SK-N-SH (cell line): ENCODE measurements around the gene STH. TPM values are rescaled to one million over a fixed set of nuclear protein-coding genes. Genes with fewer than 3 reads are reported as not detected.

Experiments used
- CTCF ChIA-PET: fragments of 300-600, 350-600 bp; formaldehyde crosslinking; extraction: SDS; loops from one replicate; lab custom pipeline; 2021; lab: Yijun Ruan, JAX
- POLR2A ChIA-PET: fragments of 350-600 bp; sonication (Branson Sonifier 250); formaldehyde crosslinking; extraction: SDS; loops from one replicate; lab custom pipeline; 2020; ENCODE audit warnings: antibody characterized with exemption, inconsistent platforms; lab: Yijun Ruan, JAX
- DNase-seq: peaks from one replicate; pipeline ENCODE4 v3.0.0; 2012
- H2AFZ ChIP-seq: fragments of 200-600 bp; sonication (generic); 2 replicates; pipeline ENCODE4 v1.8.1; 2016; ENCODE audit warnings: antibody characterized with exemption, mild to moderate bottlenecking, low read depth
- H3F3A ChIP-seq: fragments of 200-600 bp; sonication (generic); replicated peaks from 2 replicates; pipeline ENCODE3; 2016; ENCODE audit warnings: antibody characterized with exemption, mild to moderate bottlenecking; ENCODE audit not compliant: insufficient read depth
- H3K27ac ChIP-seq, 2 experiments: fragments of 200-500 bp in 1 of 2; fragments of 200-600 bp in 1 of 2; sonication (Bioruptor generic) in 1 of 2; sonication (generic), shearing (Covaris generic) in 1 of 2; 2 replicates each; pipeline versions ENCODE4 v1.5.1 to v1.6.1; 2014 to 2016; ENCODE audit warnings: low read depth in 2 of 2, inconsistent platforms in 1 of 2, low read length in 1 of 2, mild to moderate bottlenecking in 1 of 2, mixed read lengths in 1 of 2
- H3K27me3 ChIP-seq: fragments of 200-600 bp; sonication (generic), shearing (Covaris generic); 2 replicates; pipeline ENCODE4 v1.6.1; 2016; ENCODE audit warnings: mixed run types; ENCODE audit not compliant: insufficient read depth
- H3K36me3 ChIP-seq, 2 experiments: fragments of 200-500 bp in 1 of 2; fragments of 200-600 bp in 1 of 2; sonication (Bioruptor generic) in 1 of 2; sonication (generic) in 1 of 2; replicated peaks in 1 of 2; 2 replicates each; pipeline versions ENCODE3 to v1.5.1; 2014 to 2016; ENCODE audit warnings: low read length in 1 of 2, mild to moderate bottlenecking in 1 of 2; ENCODE audit not compliant: insufficient read depth in 2 of 2, control insufficient read depth in 1 of 2
- H3K4me1 ChIP-seq, 2 experiments: fragments of 200-500 bp in 1 of 2; fragments of 200-600 bp in 1 of 2; sonication (Bioruptor generic) in 1 of 2; sonication (generic), shearing (Covaris generic) in 1 of 2; 2 replicates each; pipeline versions ENCODE4 v1.5.1 to v1.6.1; 2014 to 2016; ENCODE audit warnings: low read depth in 1 of 2, low read length in 1 of 2, mixed run types in 1 of 2; ENCODE audit not compliant: insufficient read depth in 2 of 2, control insufficient read depth in 1 of 2
- H3K4me2 ChIP-seq: fragments of 200-600 bp; sonication (generic), shearing (Covaris generic); 2 replicates; pipeline ENCODE4 v1.6.1; 2017; ENCODE audit warnings: mixed run types
- H3K4me3 ChIP-seq, 2 experiments: fragments of 200-500 bp in 1 of 2; fragments of 200-600 bp in 1 of 2; sonication (Bioruptor generic) in 1 of 2; sonication (generic), shearing (Covaris generic) in 1 of 2; 2 replicates each; pipeline versions ENCODE4 v1.5.1 to v1.8.1; 2014 to 2016; ENCODE audit warnings: low read depth in 2 of 2, inconsistent platforms in 1 of 2, low read length in 1 of 2, mild to moderate bottlenecking in 1 of 2, mixed read lengths in 1 of 2, moderate library complexity in 1 of 2
- H3K79me2 ChIP-seq: fragments of 200-600 bp; sonication (generic); 2 replicates; pipeline ENCODE4 v1.8.1; 2017; ENCODE audit warnings: mild to moderate bottlenecking; ENCODE audit not compliant: insufficient read depth
- H3K9ac ChIP-seq: fragments of 200-600 bp; sonication (generic); 2 replicates; pipeline ENCODE4 v1.6.1; 2017; ENCODE audit warnings: mixed run types
- H3K9me2 ChIP-seq: fragments of 200-600 bp; sonication (generic); 2 replicates; pipeline ENCODE4 v1.6.1; 2017; ENCODE audit warnings: mixed run types
- H3K9me3 ChIP-seq: fragments of 200-600 bp; sonication (generic); 2 replicates; pipeline ENCODE4 v1.6.1; 2017; ENCODE audit warnings: mixed run types, mild to moderate bottlenecking, moderate library complexity
- H4K20me1 ChIP-seq: fragments of 200-600 bp; sonication (generic); 2 replicates; pipeline ENCODE4 v1.6.1; 2017; ENCODE audit warnings: mild to moderate bottlenecking, mixed run types; ENCODE audit not compliant: insufficient read depth
- ELF1 ChIP-seq: IDR thresholded peaks from 2 replicates; pipeline ENCODE4 v1.4.0; 2012
- EZH2phosphoT487 ChIP-seq: fragments of 200-600 bp; sonication (generic); IDR thresholded peaks from 2 replicates; pipeline ENCODE4 v1.6.1; 2017; ENCODE audit warnings: low read depth, mixed run types, mild to moderate bottlenecking, antibody characterized with exemption, moderate library complexity, borderline replicate concordance
- FOXJ3 ChIP-seq: sonication (generic); formaldehyde crosslinking; IDR thresholded peaks from 2 replicates; pipeline ENCODE4 v1.5.1; 2020; ENCODE audit warnings: mild to moderate bottlenecking, missing genetic modification reagents
- GABPA ChIP-seq: IDR thresholded peaks from 2 replicates; pipeline ENCODE4 v1.4.0; 2012; ENCODE audit warnings: low read depth, mild to moderate bottlenecking
- JUND ChIP-seq: IDR thresholded peaks from 2 replicates; pipeline ENCODE4 v1.4.0; 2012
- MXI1 ChIP-seq: IDR thresholded peaks from 2 replicates; pipeline ENCODE4 v1.6.1; 2012; ENCODE audit warnings: mild to moderate bottlenecking, low read depth, low read length, improper control_type of control experiment
- POLR2AphosphoS5 ChIP-seq: IDR thresholded peaks from 2 replicates; pipeline ENCODE4 v1.6.1; 2012; ENCODE audit warnings: low read depth, low read length
- RCOR1 ChIP-seq: fragments of 150-350 bp; IDR thresholded peaks from 2 replicates; pipeline ENCODE4 v1.6.1; 2017; ENCODE audit warnings: antibody characterized with exemption, low read length
- RFX5 ChIP-seq: IDR thresholded peaks from 2 replicates; pipeline ENCODE4 v1.6.1; 2012; ENCODE audit warnings: mild to moderate bottlenecking, improper control_type of control experiment, low read length
- RXRA ChIP-seq: IDR thresholded peaks from 2 replicates; pipeline ENCODE4 v1.4.0; 2012; ENCODE audit warnings: low read depth, mild to moderate bottlenecking, borderline replicate concordance
- TCF12 ChIP-seq: IDR thresholded peaks from 2 replicates; pipeline ENCODE4 v1.4.0; 2012
- TEAD4 ChIP-seq: IDR thresholded peaks from 2 replicates; pipeline ENCODE4 v1.4.0; 2012; ENCODE audit warnings: mild to moderate bottlenecking, borderline replicate concordance; ENCODE audit not compliant: insufficient read depth
- WGBS: methylation state at CpG from one replicate; pipeline ENCODE4 v1.1.6; 2017; ENCODE audit warnings: low lambda C conversion rate; 5-methylcytosine and 5-hydroxymethylcytosine counted together
- polyA plus RNA-seq, 3 experiments: library from polyadenylated mRNA; depleted of rRNA; stranded (reverse); fragments of >200 nt; gene quantifications; 2 replicates each; pipeline ENCODE4 v1.2.3, GENCODE V29; 2012
- TF ChIP-seq, protein P1 (sequence below): IDR thresholded peaks from 2 replicates; pipeline ENCODE4 v1.6.1; 2012; ENCODE audit warnings: mild to moderate bottlenecking, low read depth, low read length, moderate library complexity
- TF ChIP-seq, protein P2 (sequence below): IDR thresholded peaks from 2 replicates; pipeline ENCODE4; 2012
- TF ChIP-seq, protein P3 (sequence below): fragments of 200-600 bp; sonication (generic); IDR thresholded peaks from 2 replicates; pipeline ENCODE4 v1.6.1; 2017; ENCODE audit warnings: antibody characterized with exemption, mild to moderate bottlenecking, moderate library complexity
- TF ChIP-seq, protein P4 (sequence below): fragments of 150-350 bp; IDR thresholded peaks from 2 replicates; pipeline ENCODE4 v1.6.1; 2016; ENCODE audit warnings: mild to moderate bottlenecking, low read depth, low read length

Gene STH
- polyA plus RNA-seq, 1 of the 3 experiments (the other 2 are of a cell fraction): not detected

DNA sequence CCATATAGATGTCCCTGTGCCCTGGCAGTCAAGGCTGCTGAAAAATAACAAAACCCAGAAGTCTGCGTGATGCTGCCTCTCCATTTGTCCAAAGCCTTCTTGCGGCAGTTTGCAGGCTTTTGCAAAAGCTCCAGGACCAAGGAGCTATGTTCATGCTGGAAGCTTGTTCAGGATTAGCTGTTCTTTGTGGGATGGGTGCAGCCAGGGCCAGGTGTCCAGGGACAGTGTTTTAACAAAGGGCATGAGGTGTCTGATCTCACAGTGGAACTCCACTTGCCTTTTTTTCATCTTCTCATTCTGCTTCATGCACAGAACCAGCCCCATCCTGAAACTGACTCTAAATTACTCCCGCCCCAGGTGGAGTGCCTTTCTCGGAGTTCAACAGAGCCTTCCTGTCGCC lies 31.7 kb upstream of the STH start (continued):
- TF ChIP-seq FOXJ3: no peak
- no peak for TF ChIP-seq JUND
- no peak for TF ChIP-seq RFX5

DNA sequence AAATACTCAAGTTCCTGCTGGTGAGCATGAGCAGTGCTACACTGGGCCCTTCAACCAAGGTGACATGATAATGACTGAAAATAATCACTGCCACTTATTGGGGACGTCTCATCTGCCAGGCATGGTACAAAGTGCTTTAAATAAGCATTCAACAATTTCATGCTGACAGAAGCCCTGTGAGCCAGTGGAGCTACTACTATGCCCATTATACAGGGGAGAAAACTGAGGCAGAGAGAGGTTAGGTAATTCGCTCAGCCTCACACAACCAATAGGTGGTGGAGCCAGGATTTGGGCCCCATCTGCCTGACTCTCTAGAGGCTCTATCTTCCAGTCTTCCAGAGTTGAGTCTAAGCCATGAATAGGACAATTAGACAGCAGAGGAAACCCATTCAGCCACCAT lies 30.3 kb upstream of the STH start:
- Histone ChIP-seq H2AFZ (no peak overlapping the region), H3K36me3 (no peaks in the 10 kb centered on the region), H3K4me3 (no peak overlapping the region), H3F3A (no peaks in the 10 kb centered on the region), H3K79me2 (no peaks in the 10 kb centered on the region), H3K9ac (no peak overlapping the region), H3K4me2 (no peak overlapping the region), H3K4me1 (no peaks in the 10 kb centered on the region; a peak in 1 of 4 replicates), H3K27me3 (peaks cover 37% of the 10 kb centered on the region), H3K9me3 (no peaks in the 10 kb centered on the region), H3K27ac (no peak overlapping the region), H4K20me1 (no peaks in the 10 kb centered on the region), H3K9me2 (no peaks in the 10 kb centered on the region)
- no peak for DNase-seq
- ChIA-PET CTCF (interaction anchor here (1.1 to 1.3 kb wide), 2 partner anchors 22 to 74 kb away, joined by 3 read pairs; partner anchors contain the start of gene MAPT), POLR2A (no interaction called here)
- 10% methylated on average over 2 of the region's 2 CpGs for WGBS
- TF ChIP-seq RXRA: no peak
- TF ChIP-seq, protein P1, sequence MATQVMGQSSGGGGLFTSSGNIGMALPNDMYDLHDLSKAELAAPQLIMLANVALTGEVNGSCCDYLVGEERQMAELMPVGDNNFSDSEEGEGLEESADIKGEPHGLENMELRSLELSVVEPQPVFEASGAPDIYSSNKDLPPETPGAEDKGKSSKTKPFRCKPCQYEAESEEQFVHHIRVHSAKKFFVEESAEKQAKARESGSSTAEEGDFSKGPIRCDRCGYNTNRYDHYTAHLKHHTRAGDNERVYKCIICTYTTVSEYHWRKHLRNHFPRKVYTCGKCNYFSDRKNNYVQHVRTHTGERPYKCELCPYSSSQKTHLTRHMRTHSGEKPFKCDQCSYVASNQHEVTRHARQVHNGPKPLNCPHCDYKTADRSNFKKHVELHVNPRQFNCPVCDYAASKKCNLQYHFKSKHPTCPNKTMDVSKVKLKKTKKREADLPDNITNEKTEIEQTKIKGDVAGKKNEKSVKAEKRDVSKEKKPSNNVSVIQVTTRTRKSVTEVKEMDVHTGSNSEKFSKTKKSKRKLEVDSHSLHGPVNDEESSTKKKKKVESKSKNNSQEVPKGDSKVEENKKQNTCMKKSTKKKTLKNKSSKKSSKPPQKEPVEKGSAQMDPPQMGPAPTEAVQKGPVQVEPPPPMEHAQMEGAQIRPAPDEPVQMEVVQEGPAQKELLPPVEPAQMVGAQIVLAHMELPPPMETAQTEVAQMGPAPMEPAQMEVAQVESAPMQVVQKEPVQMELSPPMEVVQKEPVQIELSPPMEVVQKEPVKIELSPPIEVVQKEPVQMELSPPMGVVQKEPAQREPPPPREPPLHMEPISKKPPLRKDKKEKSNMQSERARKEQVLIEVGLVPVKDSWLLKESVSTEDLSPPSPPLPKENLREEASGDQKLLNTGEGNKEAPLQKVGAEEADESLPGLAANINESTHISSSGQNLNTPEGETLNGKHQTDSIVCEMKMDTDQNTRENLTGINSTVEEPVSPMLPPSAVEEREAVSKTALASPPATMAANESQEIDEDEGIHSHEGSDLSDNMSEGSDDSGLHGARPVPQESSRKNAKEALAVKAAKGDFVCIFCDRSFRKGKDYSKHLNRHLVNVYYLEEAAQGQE: no peak
- TF ChIP-seq, protein P2, sequence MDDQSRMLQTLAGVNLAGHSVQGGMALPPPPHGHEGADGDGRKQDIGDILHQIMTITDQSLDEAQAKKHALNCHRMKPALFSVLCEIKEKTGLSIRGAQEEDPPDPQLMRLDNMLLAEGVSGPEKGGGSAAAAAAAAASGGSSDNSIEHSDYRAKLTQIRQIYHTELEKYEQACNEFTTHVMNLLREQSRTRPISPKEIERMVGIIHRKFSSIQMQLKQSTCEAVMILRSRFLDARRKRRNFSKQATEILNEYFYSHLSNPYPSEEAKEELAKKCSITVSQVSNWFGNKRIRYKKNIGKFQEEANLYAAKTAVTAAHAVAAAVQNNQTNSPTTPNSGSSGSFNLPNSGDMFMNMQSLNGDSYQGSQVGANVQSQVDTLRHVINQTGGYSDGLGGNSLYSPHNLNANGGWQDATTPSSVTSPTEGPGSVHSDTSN: no peak
- no peak for TF ChIP-seq FOXJ3
- no peak for TF ChIP-seq MXI1
- TF ChIP-seq EZH2phosphoT487: no peak
- TF ChIP-seq RCOR1: no peak
- TF ChIP-seq TEAD4: no peak
- TF ChIP-seq GABPA: no peak
- TF ChIP-seq TCF12: no peak

DNA sequence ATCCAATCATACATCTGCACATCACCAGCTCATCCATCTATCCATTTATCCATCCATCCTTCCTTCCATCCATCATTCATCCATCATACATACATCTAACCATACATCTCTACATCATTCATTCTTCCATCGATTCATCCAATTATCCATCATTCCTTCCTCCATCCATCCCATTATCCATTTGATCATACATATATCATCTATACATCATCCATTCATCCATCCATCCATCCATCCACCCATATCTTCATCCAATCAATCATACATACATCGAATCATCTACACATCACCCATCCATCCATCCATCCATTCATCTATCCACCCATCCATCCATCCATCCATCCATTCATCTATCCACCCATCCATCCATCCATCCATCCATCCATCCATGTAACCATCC lies 29.3 kb upstream of the STH start:
- no peaks in the 10 kb centered on the region for H4K20me1 ChIP-seq
- ChIA-PET POLR2A (no interaction called here), CTCF (no interaction called here)
- H3K36me3 ChIP-seq: no peaks in the 10 kb centered on the region
- H3K9ac ChIP-seq: no peak overlapping the region
- no peak overlapping the region for H3K4me3 ChIP-seq
- no peak overlapping the region for H3K4me2 ChIP-seq
- no peak for DNase-seq
- no peak overlapping the region for H2AFZ ChIP-seq
- no peaks in the 10 kb centered on the region; a peak in 1 of 4 replicates for H3K4me1 ChIP-seq
- H3K9me2 ChIP-seq: no peaks in the 10 kb centered on the region
- H3K9me3 ChIP-seq: no peaks in the 10 kb centered on the region
- TF ChIP-seq, protein P3, sequence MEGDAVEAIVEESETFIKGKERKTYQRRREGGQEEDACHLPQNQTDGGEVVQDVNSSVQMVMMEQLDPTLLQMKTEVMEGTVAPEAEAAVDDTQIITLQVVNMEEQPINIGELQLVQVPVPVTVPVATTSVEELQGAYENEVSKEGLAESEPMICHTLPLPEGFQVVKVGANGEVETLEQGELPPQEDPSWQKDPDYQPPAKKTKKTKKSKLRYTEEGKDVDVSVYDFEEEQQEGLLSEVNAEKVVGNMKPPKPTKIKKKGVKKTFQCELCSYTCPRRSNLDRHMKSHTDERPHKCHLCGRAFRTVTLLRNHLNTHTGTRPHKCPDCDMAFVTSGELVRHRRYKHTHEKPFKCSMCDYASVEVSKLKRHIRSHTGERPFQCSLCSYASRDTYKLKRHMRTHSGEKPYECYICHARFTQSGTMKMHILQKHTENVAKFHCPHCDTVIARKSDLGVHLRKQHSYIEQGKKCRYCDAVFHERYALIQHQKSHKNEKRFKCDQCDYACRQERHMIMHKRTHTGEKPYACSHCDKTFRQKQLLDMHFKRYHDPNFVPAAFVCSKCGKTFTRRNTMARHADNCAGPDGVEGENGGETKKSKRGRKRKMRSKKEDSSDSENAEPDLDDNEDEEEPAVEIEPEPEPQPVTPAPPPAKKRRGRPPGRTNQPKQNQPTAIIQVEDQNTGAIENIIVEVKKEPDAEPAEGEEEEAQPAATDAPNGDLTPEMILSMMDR: no peak
- TF ChIP-seq, protein P4, sequence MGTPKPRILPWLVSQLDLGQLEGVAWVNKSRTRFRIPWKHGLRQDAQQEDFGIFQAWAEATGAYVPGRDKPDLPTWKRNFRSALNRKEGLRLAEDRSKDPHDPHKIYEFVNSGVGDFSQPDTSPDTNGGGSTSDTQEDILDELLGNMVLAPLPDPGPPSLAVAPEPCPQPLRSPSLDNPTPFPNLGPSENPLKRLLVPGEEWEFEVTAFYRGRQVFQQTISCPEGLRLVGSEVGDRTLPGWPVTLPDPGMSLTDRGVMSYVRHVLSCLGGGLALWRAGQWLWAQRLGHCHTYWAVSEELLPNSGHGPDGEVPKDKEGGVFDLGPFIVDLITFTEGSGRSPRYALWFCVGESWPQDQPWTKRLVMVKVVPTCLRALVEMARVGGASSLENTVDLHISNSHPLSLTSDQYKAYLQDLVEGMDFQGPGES: no peak
- TF ChIP-seq ELF1 (no peak), TCF12 (no peak), POLR2AphosphoS5 (no peak)
- TF ChIP-seq, protein P2: no peak
- TF ChIP-seq, all 33 proteins: peak for 0
- no peaks in the 10 kb centered on the region for H3K79me2 ChIP-seq
- H3K27ac ChIP-seq: no peak overlapping the region
- peaks cover 37% of the 10 kb centered on the region for H3K27me3 ChIP-seq
- 29% methylated on average over 2 of the region's 2 CpGs for WGBS
- H3F3A ChIP-seq: no peaks in the 10 kb centered on the region
